Forelimb muscle (tissue), 1 donor: ENCODE data around the gene TTC9C. TPM values are rescaled to one million over a fixed set of nuclear protein-coding genes. Genes with fewer than 3 reads are reported as not detected.
"Not testable (repeated sequence)": the region's sequence is repeated elsewhere in the genome, so short reads cannot be mapped to it uniquely, and the experiment has no call there.

Experiments
- DNase-seq: peaks from one replicate; pipeline ENCODE4 v3.0.0-alpha.2; 2013; ENCODE audit warnings: low read depth
- polyA plus RNA-seq: library from polyadenylated mRNA; unstranded; fragments of 120-200 nt; gene quantifications from one replicate; pipeline ENCODE4 v1.2.1, GENCODE V29; 2013; ENCODE audit not compliant: insufficient read length

Gene TTC9C
- polyA plus RNA-seq, 1 donor = 28.2 TPM

- DNase-seq = not testable (repeated sequence)
Measured at GRCh38 chr11:62749931-62750330, 21.6 kb downstream of the TTC9C start.

GRCh38 chr11:62752177-62752785, 24.0 kb downstream of the TTC9C start:
- no peak for DNase-seq

DNA sequence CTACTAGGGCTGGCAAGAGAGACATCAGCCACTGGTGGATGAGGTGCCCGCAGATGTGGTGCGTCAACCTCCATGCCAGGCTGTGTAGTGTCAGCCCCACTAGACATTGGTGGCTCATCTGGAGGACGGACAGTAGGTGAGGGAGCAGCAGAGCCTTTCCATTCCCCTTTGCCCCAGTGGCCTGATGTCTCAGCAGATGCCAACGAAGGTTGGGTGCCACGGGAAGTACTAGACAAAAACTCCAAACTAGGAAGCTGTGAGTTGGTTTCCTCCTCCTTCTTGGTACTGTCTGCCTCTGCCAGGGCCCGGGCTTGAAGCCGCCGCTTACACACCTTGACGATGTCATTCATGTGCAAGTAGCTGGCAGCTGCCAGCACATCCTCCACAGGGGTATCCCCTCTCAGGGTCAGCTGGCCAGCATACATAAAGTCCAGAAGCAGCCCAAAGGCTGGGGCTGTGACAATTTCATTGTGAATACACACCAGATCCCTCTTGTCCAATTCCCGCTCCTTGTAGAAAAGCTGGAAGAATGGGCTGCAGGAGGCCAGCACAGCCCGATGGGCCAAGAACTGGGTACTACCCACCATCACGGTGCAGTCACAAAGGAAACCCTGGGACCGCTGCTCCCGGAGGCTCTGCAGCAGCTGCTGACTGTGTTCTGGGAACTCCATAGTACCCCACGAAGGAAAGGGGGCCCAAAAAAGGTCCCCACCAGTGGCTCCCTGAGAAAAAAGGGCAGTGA, 24.9 kb downstream of the TTC9C start:
- no peak for DNase-seq

GRCh38 chr11:62753736-62754603, 25.7 kb downstream of the TTC9C start, which contains the start of gene ZBTB3:
Gene ZBTB3 (minus strand): TSS chr11:62754160. CDS start chr11:62753664, 496 bp downstream.
- DNase-seq = peak; percentile 99

DNA sequence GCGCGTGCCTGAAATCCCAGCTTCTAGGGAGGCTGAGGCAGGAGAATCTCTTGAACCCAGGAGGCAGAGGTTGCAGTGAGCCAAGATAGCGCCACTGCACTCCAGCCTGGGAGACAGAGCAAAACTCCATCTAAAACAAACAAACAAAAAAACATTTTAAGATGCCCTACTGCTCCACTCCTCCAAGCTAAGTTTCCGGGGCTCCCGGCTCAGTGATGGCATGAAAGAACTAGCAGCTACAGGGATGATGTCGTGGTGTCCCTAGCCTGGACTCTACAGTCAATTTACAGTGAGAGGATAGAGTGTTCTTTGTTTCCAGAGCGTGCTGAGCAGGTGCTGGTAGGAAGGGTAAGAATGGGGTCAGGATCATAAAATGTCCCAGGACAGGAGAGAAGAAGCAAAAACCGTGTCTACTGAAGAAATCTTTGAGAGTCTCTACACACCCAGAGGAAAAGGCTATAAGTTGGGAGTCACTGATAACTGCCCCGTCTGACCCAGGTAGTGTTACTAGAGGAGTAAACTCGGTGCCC, 26.9 kb downstream of the TTC9C start:
- DNase-seq = no peak

GRCh38 chr11:62757846-62758788, 29.8 kb downstream of the TTC9C start:
- DNase-seq = no peak

- not testable (repeated sequence) for DNase-seq
Measured at GRCh38 chr11:62760867-62761227, 32.6 kb downstream of the TTC9C start.

- DNase-seq = no peak
Measured at GRCh38 chr11:62770778-62771143, 42.5 kb downstream of the TTC9C start.

DNA sequence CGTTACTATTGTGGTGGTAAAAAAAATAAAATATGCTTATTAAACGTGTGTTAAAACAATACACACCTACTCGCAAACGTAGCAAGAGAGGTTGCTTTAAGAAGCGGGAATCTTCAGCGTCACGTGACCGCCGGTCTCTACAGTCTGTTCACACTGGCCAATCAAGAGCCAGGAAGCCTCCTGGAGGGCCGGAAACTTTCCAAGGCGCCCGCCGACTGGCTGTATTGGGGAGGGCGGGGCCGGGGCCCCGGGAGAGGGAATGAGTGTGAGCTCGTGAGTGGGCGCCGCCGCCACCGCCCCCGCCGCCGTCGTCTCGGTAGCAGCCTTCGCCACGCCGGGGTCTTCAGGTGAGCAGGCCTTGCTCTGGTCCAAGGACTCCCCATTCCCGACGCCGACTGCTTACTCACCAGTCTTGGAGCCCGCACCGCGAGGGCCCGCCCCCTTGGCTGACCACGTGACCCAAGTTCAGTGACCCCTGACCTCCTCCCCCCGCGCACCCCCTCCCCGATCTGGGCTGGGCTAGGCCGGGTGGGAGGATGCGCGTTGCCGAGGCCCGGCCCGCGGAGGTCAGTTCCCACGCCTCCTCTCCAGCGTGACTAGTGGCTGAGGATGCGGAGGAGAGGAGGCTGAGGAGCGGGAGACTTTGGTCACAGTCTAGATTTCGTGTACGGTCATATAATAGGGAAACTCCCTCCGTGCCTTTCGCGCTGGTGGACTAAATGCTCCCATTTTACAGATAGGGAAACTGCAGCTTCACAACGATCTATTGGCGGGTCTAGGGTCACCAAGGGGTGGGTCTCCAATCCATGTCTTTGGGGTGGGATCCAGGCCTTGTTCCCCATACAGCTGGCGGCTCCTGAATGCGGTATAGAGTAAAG, 43.1 kb downstream of the TTC9C start, which contains the start of gene TAF6L:
Gene TAF6L, plus strand, starts transcription at position 253 of the 878 bp plus-strand sequence. CDS start 4,388 bp downstream, outside the sequence.
- DNase-seq = peak; percentile 92

DNA sequence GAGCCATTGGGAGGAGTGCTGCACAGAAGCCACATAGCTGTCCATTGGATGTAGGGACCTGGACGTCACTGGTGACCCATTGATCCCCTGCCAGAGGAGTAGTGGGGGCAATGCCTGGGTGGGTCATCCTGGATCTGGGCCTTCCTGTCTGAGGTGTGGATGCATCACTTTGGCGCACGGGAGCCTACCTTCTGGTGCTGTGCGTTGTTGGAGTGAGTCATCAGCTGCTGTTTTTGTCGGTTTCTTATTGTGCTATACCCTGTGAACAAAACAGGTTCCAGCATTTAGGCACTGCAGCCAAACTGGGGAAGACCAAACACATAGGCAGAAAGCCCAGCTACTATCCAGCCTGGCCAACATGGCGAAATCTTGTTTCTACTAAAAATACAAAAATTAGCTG, 46.1 kb downstream of the TTC9C start:
- DNase-seq = no peak

- DNase-seq = no peak
Measured at GRCh38 chr11:62775646-62776045, 47.4 kb downstream of the TTC9C start.

- DNase-seq = no peak
Measured at GRCh38 chr11:62777389-62777788, 49.1 kb downstream of the TTC9C start.

- DNase-seq = no peak
Measured at GRCh38 chr11:62778441-62778840, 50.2 kb downstream of the TTC9C start.

GRCh38 chr11:62782753-62783152, 54.5 kb downstream of the TTC9C start:
- no peak for DNase-seq

- DNase-seq = peak; percentile 60
Measured at GRCh38 chr11:62786318-62787004, 58.2 kb downstream of the TTC9C start.

- peak; percentile 94 for DNase-seq
Measured at GRCh38 chr11:62787005-62787759, 58.9 kb downstream of the TTC9C start, which contains the start of gene TMEM179B. Gene TMEM179B (plus strand): TSS chr11:62787402. CDS start chr11:62787432, 30 bp downstream.
